HT1080 (cell line): ENCODE results near the gene ANKRD31. TPM values are rescaled to one million over a fixed set of nuclear protein-coding genes. Genes with fewer than 3 reads are reported as not detected.
"Not testable (repeated sequence)": the region's sequence is repeated elsewhere in the genome, so short reads cannot be mapped to it uniquely, and the experiment has no call there.

ENCODE experiments used
- DNase-seq: peaks from one replicate; pipeline ENCODE4 v3.0.0-alpha.2; 2015; ENCODE audit warnings: low read depth
- total RNA-seq: library from RNA; depleted of rRNA; stranded (reverse); fragments of >200 nt; shearing (Covaris generic); gene quantifications from 2 replicates; pipeline ENCODE4 v1.2.3, GENCODE V29; 2014

Gene ANKRD31
- total RNA-seq, 1 experiment from 2014 or later: 0.08 TPM

DNA sequence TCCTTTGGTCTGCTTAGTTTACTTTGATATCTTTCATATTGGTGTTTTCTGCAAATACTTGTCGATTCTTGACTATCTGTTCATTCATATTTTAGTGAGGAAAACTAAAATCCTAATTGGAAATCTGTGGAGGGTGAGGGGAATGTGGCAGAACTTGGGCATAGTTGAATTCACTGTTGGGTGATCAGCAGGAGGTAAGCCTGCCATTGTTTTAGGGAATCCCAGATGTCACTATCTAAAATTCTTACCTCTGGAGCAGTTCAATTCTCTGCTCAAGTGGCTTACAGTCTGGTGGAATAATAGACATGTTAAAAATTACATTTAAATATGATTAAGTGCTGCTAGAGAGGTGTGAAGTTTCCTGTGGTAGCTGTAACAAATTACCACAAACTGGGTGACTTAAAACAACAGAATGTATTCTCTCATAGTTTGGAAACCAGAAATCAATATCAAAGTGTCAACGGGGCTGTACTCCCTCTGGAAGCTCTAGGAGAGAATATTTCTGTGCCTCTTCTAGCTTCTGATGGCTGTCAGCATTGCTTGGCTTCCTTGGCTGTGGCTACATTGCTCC, 94.0 kb downstream of the ANKRD31 start:
- DNase-seq: no peak

DNA sequence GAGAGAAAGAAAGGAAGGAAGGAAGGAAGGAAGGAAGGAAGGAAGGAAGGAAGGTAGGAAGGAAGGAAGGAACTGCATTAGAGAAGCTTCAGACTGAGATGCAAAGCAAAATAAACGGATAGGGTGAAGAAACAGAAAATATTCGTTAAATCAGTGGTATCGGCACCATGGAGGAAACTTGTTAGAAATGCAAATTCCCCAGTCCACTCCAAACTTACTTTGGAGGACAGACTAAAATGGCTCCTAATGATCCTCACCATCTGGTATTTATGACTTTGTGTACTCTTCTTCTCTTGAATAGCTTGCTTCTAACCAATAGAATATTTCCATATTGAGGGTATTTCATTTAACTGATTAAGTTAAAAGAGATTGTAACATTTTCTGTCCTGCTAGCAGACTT, 96.4 kb downstream of the ANKRD31 start:
- DNase-seq: no peak

DNA sequence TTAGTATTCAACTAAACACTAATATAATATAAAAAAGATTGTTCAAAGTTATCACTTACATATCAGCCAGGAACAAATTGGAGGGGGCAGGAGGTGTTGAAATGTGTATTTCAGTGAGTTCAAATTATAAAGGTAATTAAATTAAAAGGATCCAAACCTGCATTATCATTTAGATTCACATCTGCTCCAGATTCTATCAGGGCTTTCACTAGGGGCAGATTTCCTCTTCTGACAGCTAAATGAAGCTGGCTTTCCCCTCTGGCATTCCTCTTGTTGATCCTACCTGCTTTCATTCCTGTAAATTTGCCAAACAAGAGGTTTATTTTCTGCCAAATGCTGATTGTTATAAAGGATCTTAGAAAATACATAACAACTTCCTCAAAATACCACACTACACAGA, 98.0 kb downstream of the ANKRD31 start:
- DNase-seq: no peak

DNA sequence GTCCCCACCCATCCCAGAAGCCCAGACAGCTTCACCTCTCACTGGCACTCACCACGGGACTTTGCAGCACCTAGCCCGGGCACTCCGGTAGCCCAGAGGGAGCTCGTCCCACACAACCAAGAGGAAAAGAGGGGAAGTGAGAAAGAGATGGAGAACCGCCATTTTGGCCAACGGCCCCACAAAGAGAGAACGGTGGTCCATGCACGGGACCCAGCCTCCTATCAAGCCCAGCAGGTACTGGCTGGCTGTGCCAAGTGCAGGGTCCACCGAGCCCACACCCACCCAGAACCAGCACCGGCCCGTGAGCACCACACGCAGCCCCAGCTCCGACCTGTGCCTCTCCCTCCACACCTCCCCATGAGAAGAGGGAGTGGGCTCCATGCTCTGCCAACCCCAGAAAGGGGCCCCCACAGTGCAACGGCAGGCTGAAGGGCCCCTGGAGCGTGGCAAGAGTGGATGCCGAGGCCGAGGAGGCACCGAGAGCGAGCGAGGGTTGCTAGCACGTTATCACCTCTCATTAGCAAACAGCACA, 105.8 kb downstream of the ANKRD31 start:
- no peak for DNase-seq

DNA sequence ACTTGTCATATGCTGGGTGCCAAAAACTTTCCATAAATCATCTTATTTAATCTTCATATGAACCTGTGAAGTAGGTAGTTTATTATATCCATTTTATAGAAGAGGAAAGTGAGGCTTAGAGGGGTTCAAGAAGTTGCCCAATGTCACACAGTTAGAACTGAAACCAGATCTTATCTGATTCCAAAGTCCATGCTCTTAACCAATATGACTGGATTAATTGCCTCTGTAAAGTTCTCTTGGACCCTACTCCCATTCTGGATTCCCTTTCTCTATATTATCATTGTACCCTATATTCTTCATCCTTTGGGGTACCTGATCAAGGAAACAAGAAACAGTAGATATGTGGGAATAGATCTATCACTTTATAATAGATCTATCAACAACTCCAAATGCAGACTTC, 119.8 kb downstream of the ANKRD31 start:
- DNase-seq: no peak

DNA sequence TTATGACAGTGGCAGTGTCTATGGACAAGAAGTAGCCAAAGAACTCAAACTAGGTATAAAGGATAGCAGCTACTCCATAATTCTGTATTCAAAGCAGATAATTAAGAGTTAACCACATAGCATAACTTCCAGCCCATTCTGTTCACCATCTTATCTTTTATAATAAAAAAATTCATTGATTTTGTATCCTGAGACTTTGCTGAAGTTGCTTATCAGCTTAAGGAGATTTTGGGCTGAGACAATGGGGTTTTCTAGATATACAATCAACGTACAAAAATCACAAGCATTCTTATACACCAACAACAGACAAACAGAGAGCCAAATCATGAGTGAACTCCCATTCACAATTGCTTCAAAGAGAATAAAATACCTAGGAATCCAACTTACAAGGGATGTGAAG, 122.4 kb downstream of the ANKRD31 start:
- not testable (repeated sequence) for DNase-seq

DNA sequence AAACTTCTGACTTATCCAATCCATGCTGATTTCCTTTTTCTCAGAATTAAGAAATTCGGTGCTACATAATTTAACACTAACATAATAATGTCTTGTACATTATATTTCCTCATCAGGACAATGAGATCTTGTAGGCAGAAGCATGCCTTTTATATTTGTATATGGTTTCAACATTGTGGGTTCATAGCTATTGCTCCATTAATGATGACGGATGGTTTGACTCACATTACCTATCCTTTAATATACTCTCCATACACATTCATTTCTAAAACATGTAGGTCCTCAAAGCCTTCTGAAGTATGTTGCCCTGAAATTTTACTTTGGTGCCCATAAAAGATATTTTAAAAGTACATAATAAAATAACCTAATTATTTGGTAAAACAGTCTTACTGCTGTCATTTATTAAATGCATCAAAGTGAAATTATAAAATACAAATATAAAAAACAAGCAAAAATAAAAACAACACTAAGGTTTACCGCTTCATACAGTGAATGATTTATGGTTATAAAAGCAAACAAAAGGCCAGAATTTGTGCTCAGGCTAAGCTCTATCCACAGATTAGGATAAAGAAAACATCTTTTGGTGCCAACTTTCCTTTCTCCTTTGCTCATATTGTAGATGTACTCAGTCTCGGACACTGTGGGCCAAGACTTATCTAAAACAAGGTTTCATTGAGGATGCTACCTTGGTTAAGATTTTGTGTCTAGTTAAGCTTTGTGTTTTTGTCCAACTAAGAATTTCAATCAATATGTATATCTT, 123.1 kb downstream of the ANKRD31 start:
- no peak for DNase-seq

DNA sequence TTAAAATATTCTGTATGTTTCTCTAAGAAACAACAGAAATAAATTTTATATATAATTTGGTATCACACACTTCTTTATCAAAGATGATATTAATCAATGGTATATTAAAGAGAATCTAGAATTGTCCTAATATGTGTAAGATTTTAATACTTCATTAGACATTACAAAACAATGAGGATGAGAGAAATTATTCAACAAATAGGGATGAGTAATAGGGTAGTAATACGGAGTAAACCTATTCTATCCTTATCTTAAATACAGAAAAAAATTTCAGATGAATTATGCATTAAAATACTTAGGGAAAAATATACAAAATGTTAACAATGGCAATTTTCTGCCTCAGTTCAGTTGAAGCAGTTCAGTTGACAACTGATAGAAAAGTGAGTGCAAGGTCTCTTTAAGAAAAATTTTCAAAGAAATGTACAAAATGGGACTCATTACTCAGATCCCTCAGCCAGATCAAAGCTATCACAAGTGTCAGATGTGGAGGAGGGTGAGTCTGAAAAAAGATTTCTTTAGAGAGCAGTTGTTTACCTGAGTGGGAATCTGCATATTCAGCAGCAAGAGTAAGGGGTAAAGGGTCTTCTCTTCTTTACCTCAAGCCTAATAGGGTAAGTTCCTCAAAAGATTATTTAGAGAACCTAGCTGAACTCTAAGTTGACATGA, 127.6 kb downstream of the ANKRD31 start:
- no peak for DNase-seq

DNA sequence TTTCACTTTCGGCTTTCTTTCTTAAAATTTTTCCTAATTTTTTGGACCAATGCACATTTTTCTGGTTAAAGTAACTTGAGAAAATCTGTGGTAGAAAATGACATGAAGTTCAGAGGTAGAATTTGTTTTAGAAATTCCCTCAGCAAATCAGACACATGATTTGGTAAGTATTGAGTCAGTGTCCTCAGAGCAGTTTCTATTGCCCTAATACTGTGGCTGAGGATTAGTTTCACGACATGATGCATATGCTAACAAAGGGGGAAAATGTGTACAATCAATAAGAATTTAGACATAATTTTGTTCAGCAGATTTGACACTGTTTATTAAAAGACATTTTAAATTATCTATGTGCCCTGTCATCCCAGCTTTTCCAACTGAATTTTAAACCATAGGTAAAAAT, 128.2 kb downstream of the ANKRD31 start:
- DNase-seq: no peak

DNA sequence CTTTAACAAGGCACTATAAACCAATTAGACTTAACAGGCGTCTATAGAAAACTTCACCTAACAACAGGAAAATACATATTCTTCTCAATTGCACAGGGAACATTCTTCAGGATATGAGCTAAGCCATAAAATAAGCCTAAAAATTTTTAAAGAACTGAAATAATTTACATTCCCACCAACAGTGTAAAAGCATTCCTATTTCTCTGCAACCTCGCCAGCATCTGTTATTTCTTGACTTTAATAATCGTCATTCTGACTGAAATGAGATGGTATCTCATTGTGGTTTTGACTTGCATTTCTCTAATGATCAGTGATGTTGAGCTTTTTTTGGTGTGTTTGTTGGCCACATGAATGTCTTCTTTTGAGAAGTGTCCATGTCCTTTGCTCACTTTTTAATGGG, 140.7 kb downstream of the ANKRD31 start:
- DNase-seq: not testable (repeated sequence)

DNA sequence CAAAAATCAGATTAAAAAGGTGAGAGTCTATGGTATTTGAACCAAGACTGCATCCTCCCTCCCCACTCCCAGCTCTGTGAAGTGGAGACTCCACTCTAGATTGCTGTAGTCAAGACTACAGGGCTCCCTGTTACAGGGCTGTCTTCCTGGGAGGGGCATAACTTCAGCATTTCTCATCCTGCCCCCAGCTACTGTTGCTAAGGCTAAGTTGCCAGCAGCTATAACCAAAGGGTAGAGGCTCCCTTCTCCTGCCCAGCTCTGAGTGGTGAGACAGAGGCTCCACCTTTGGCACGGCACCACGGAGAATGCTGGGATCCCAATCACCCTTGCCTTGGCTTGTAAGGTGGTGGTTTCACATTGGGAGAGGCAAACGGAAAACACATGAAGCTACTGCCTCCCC, 145.1 kb downstream of the ANKRD31 start:
- DNase-seq: peak; percentile 60

DNA sequence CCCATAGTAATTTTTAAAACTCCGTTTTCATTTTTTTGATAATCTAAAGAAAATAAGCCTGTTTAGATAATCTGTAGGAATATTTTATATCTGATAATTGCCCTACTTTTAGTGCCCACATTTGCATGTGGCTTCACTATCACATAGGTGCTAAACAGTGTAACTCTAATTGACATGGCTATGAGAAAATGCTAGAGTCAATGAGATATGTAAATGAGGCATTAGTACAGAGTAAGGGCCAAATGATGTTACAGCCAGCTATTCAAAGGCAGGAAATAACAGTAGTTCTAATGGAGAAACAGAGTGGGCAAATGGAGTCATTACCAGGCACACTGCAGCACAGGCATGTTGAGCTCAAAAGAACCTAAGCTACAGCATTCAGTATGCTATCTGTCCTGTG, 147.0 kb downstream of the ANKRD31 start:
- no peak for DNase-seq

DNA sequence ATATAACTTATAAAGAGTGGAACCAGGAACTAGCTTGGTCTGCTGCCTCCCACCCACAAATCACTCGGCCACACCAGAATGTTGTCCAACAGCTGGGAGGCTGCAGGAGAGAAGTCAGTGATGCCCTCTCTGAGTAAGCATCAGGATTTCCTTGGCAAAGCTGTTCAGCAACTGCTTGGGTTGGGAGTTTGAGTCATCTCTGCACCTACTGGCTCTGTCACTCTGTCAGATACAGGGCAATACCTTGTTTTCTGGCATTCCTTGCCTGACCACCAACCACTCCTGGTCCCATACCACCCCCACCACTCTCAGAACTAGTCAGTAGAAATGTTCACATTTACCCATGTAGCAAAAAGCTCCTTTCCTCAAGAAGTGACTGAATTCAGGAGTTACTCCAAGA, 147.5 kb downstream of the ANKRD31 start:
- peak; percentile 69 for DNase-seq

DNA sequence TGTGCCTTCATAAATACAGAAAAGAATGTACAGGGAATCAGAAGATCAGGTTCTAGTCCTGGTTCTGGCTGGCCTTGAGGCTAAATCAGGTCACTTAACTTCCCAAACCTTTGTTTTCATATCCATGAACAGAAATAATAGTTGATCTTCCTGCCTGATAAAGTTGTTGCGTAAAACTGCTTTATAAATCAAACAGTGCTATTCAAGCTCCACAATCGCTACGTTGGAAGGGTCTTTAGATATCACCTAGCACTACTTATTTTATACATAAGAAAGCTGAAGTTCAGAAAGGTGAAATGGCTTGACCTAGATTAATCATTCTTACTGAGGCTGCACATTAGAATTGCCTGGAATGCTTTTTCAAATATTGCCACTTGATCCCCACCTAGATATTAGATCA, 148.0 kb downstream of the ANKRD31 start:
- no peak for DNase-seq

DNA sequence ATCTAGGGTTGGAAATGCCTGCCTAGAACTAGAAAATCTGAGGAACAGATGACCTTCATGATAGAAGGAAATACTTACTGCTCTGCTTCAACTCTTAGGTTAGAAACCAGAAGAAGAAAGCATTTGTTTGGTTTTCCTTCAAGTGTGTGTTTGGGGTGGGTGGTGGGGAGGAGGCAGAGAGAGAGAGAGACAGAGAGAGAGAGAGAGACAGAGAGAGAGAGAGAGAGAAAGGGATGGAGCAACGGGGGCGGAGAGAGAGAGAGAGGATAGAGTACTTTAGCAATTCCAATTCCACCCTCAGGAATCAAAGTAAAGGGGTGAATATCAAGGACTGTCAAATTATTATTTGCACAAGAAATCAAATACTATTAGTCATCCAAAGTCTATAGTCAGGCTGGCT, 155.2 kb downstream of the ANKRD31 start:
- DNase-seq: no peak

DNA sequence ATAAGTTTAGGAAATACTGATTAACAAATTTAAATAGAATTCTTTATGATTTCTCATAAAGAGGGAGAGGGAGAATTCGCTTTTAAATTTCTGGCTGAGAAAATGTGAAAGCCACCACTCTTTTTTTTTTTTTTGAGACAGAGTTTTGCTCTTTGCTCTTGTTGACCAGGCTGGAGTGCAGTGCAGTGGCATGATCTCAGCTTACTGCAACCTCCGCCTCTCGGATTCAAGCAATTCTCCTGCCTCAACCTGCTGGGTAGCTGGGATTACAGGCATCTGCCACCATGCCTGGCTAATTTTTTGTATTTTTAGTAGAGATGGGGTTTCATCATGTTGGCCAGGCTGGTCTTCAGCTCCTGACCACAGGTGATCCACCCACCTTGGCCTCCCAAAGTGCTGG, 157.3 kb downstream of the ANKRD31 start:
- DNase-seq: not testable (repeated sequence)

DNA sequence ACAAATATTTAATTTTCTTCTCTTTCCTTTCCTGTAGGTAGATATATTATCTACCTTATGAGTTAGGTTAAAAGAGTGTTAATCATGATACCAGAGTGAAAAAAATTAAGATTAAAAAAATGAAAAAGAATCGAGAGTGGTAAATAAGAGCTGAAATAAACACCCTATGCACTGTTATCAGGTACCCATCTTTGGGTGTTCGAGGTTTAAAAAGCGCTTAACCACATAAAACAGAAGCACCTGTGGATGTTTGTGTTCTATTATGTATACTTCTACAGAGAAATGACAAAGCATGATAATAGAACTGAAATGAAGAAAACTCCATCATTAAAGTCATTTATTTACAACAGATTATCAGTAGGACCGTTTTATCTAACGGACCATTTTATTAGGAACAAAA, 158.7 kb downstream of the ANKRD31 start:
- no peak for DNase-seq

DNA sequence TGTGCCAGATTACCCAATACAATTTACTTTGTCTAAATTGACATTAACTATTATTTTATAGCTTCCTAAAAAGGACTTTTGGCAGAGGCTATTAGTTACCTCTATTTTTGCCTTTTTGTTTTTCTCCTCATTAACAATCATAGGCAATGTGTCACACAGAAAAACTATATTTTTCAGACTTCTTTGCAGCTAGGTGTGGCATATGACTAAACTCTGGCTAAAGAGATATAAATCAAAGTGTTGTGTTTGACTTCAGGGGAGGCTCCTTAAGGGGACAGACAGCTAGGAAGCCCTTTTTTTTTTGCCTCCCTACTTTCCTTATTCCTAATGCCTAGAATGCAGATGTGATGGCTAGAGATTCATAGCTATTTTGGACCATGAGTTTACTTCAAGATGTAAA, 164.6 kb downstream of the ANKRD31 start:
- no peak for DNase-seq

DNA sequence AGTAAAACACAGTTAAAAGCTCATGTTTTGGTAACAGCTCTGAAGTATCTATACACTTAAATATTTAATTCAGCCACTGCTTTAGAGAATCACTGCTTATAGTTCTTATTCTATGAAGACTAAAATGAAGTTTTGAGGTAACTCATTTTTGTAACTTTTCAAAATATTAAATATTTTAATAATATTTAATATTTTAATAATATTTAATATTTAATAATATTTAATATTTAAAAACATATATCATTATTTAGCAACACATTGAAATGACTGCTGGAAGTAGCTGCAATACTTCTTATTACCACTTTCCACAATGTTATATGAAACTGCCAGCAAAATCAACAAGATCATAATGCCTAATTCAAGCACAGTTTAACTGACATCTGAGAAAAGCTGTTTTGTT, 165.6 kb downstream of the ANKRD31 start:
- DNase-seq: no peak

DNA sequence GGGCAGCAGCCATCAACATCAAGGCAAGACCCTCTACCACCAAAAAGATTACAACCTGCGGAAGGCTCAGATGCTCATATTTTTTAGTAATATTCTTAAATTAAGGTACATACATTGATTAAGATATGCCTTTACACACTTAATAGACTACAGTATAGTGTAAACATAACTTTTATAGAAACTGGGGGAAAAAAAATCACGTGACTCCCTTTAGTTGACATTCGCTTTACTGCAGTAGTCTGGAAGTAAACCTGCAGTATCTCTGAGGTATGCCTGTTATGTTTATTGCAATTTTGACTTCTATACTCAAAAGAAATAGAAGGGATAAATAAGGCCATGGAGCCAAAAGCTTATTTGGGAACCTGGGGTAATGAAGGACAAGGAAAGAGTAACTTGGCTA, 169.2 kb downstream of the ANKRD31 start:
- DNase-seq: no peak

DNA sequence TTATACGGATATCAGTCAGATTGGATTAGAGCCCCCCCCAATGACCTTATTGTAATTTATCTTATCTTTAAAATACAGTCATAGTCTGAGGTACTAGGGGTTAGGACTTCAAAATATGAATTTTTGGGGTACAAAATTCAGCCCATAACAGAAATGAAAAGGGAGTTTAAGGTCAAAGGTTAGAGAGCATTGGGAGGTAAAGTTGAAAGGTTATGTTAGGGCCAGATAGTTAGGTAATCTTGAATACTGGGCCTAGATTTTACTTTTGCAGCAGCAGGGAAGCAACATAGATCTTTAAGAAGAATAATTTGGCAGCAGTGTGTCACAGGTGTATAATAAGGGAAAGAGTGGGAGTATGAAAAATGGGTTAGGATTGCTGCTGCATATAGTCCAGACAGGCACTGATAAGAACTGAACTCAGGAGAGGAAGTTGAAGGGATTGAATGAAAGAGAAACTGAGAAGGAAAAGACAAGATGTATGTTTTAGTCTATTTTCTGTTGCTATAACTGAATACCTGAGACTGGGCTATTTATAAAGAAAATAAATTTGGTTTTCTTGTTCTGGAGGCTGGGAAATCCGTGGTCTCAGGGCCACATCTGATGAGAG, 173.7 kb downstream of the ANKRD31 start:
- DNase-seq: no peak

DNA sequence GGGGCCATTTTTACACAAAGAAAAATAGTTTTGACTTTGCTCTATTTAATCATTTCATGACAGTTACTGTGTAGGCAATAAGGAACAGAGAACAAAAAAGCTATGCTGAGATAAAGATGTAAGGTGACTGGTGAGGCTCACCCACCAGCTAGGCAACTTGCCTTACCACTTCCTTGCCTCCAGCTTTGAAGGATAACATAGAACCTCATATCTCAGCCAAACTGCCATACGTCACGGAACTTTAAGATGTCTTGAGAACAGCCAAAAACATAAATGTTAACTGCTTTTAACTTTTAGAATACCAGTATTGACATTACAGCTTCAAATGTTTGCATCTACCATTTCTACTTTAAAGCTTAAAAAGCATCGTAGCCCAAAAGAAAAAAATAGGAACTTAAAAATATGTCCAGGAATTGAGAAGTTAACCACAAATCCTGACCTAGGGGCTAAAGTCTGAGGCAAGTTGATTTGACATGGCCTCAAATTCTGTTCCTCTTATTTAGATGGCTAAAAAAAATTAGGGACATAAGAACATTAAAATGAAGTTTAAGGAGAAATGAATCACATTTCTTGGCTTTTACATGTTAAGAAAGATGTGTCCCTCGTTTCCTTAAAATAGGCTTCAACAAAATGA, 176.6 kb downstream of the ANKRD31 start:
- no peak for DNase-seq
